Measurements from ENCODE around the gene TLX2.

Gene TLX2

GRCh38 chr2:74540291-74540690 is 26.0 kb downstream of the TLX2 start (continued):
- TF ChIP-seq ZNF398 (tag by site-specific recombination; IDR thresholded peaks at IDR 0.05) (no peak), ZNF664 (tag by site-specific recombination; IDR thresholded peaks at IDR 0.05) (no peak), ZNF211 (tag by site-specific recombination; IDR thresholded peaks at IDR 0.05; ENCODE audit: low read depth) (no peak), ZNF341 (tag by site-specific recombination; IDR thresholded peaks at IDR 0.05; ENCODE audit: low read depth) (no peak), OSR2 (tag by site-specific recombination; IDR thresholded peaks at IDR 0.05) (no peak), MZF1 (tag by site-specific recombination; IDR thresholded peaks at IDR 0.05; ENCODE audit: borderline replicate concordance) (no peak), ZNF670 (tag by site-specific recombination; IDR thresholded peaks at IDR 0.05; ENCODE audit: low read depth) (no peak), ZNF555 (tag by site-specific recombination; conservative IDR thresholded peaks at IDR 0.05) (no peak), ZNF174 (tag by site-specific recombination; IDR thresholded peaks at IDR 0.05) (no peak), MEIS1 (CRISPR knock-in tag; IDR thresholded peaks at IDR 0.05; ENCODE audit: borderline replicate concordance) (no peak)

GRCh38 chr2:74542978-74543377 is 28.7 kb downstream of the TLX2 start:
- H3K4me1 ChIP-seq (ENCODE audit: control insufficient read depth, insufficient read depth, low read length): no peaks in the 10 kb centered on the region
- POLR2A ChIA-PET: interaction anchor here (0.6 kb wide), 1 partner anchor 18 kb away, joined by 3 read pairs; no protein-coding TSS in a partner anchor
- CTCF ChIA-PET: interaction anchor here (0.7 to 2.0 kb wide), 2 partner anchors 12 to 48 kb away, joined by 8 to 10 read pairs; no protein-coding TSS in a partner anchor
- TF ChIP-seq ZNF23 (tag by site-specific recombination; IDR thresholded peaks at IDR 0.05; ENCODE audit: borderline replicate concordance) (no peak), ZNF175 (tag by site-specific recombination; IDR thresholded peaks at IDR 0.05) (no peak), ZNF514 (tag by site-specific recombination; IDR thresholded peaks at IDR 0.05) (no peak), ZNF433 (tag by site-specific recombination; IDR thresholded peaks at IDR 0.05; ENCODE audit: low read depth) (no peak), ZNF843 (tag by site-specific recombination; IDR thresholded peaks at IDR 0.05) (no peak), ZNF561 (tag by site-specific recombination; IDR thresholded peaks at IDR 0.05; ENCODE audit: borderline replicate concordance) (no peak), KLF7 (tag by site-specific recombination; IDR thresholded peaks at IDR 0.05; ENCODE audit: borderline replicate concordance) (no peak), ZFP37 (tag by site-specific recombination; IDR thresholded peaks at IDR 0.05) (no peak), ZNF544 (tag by site-specific recombination; IDR thresholded peaks at IDR 0.05) (no peak), ZNF140 (tag by site-specific recombination; IDR thresholded peaks at IDR 0.05) (no peak), ZNF670 (tag by site-specific recombination; IDR thresholded peaks at IDR 0.05; ENCODE audit: low read depth) (no peak), ZNF48 (tag by site-specific recombination; IDR thresholded peaks at IDR 0.05) (no peak)
- H3K9me3 ChIP-seq (ENCODE audit: control insufficient read depth, insufficient read depth, low read depth, low read length): no peaks in the 10 kb centered on the region
- no peak overlapping the region for H3K4me3 ChIP-seq (ENCODE audit: low read depth, low read length)
- H3K36me3 ChIP-seq (ENCODE audit: control insufficient read depth in 2 of 2, insufficient read depth in 1 of 2, low read length in 2 of 2): no peaks in the 10 kb centered on the region
- H3K27ac ChIP-seq (ENCODE audit: extremely low read depth, low read depth, low read length): no peak overlapping the region

- Histone ChIP-seq H3K36me3 (ENCODE audit: control insufficient read depth in 2 of 2, insufficient read depth in 1 of 2, low read length in 2 of 2) (no peaks in the 10 kb centered on the region), H3K27ac (ENCODE audit: extremely low read depth, low read depth, low read length) (no peak overlapping the region), H3K9me3 (ENCODE audit: control insufficient read depth, insufficient read depth, low read depth, low read length) (no peaks in the 10 kb centered on the region), H3K4me1 (ENCODE audit: control insufficient read depth, insufficient read depth, low read length) (no peaks in the 10 kb centered on the region), H3K4me3 (ENCODE audit: low read depth, low read length) (no peak overlapping the region)
- CTCF ChIA-PET: interaction anchor here (1.4 to 2.0 kb wide), 4 partner anchors 12 to 60 kb away, joined by 3 to 8 read pairs (median 5); no protein-coding TSS in a partner anchor
- TF ChIP-seq SP7 (tag by site-specific recombination; IDR thresholded peaks at IDR 0.05) (no peak), ZNF221 (tag by site-specific recombination; IDR thresholded peaks at IDR 0.05; ENCODE audit: borderline replicate concordance) (no peak), RBAK (tag by site-specific recombination; IDR thresholded peaks at IDR 0.05) (no peak), ZNF146 (tag by site-specific recombination; IDR thresholded peaks at IDR 0.05) (no peak), REST (tag by site-specific recombination; IDR thresholded peaks at IDR 0.05) (no peak), ZNF391 (tag by site-specific recombination; IDR thresholded peaks at IDR 0.05; ENCODE audit: borderline replicate concordance, low read depth) (no peak), SCRT1 (tag by site-specific recombination; IDR thresholded peaks at IDR 0.05; ENCODE audit: borderline replicate concordance) (no peak), ZNF10 (tag by site-specific recombination; IDR thresholded peaks at IDR 0.05) (no peak)
- POLR2A ChIA-PET: no interaction called here
These were observed 30.4 kb downstream of the TLX2 start for GRCh38 chr2:74544634-74545033.

Data from HEK293 (cell line).